A673 (cell line): ENCODE measurements around the gene CTXND1. TPM values are rescaled to one million over a fixed set of nuclear protein-coding genes. Genes with fewer than 3 reads are reported as not detected.

ENCODE experiments used
- BruUV-seq: library from RNA; stranded (reverse); fragments of 400-500 nt; replicated peaks from 2 replicates; lab custom pipeline; 2021; lab: Mats Ljungman, UMichigan
- CTCF ChIA-PET: fragments of 300-600 bp; sonication (Branson Sonifier 250); formaldehyde crosslinking; loops from one replicate; lab custom pipeline; 2022; ENCODE audit warnings: antibody characterized with exemption; lab: Charles Lee
- POLR2A ChIA-PET: fragments of 300-600 bp; sonication (Branson Sonifier 250); formaldehyde crosslinking; loops from one replicate; lab custom pipeline; 2022; ENCODE audit warnings: antibody characterized with exemption; ENCODE audit not compliant: low non-redundant PET; lab: Charles Lee
- DNase-seq: peaks from one replicate; pipeline ENCODE4 v3.0.0-alpha.2; 2015; ENCODE audit warnings: low spot score
- H3K27ac ChIP-seq: fragments of 200-600 bp; sonication (generic); 2 replicates; pipeline ENCODE4 v1.5.1; 2016; ENCODE audit warnings: mixed run types, low read depth, mild to moderate bottlenecking, mixed read lengths, antibody characterized with exemption, low read length; ENCODE audit not compliant: poor library complexity, severe bottlenecking
- H3K27me3 ChIP-seq: fragments of 200-600 bp; sonication (generic); replicated peaks from 2 replicates; pipeline ENCODE4 v1.6.1; 2017; ENCODE audit warnings: mixed run types, low read depth, mild to moderate bottlenecking, mixed read lengths, antibody characterized with exemption, low read length; ENCODE audit not compliant: insufficient read depth, poor library complexity
- H3K36me3 ChIP-seq: fragments of 200-600 bp; sonication (generic); 2 replicates; pipeline ENCODE4 v1.6.1; 2016; ENCODE audit warnings: mixed run types, mild to moderate bottlenecking, mixed read lengths, antibody characterized with exemption, low read length; ENCODE audit not compliant: insufficient read depth, poor library complexity, severe bottlenecking
- H3K4me1 ChIP-seq: fragments of 200-600 bp; sonication (generic); 2 replicates; pipeline ENCODE4 v1.6.1; 2017; ENCODE audit warnings: mixed run types, mild to moderate bottlenecking, mixed read lengths, antibody characterized with exemption, low read length; ENCODE audit not compliant: insufficient read depth, poor library complexity, severe bottlenecking
- H3K4me3 ChIP-seq: fragments of 200-600 bp; sonication (generic); 2 replicates; pipeline ENCODE4 v1.5.1; 2016; ENCODE audit warnings: low read depth, mixed run types, mild to moderate bottlenecking, mixed read lengths, low read length; ENCODE audit not compliant: poor library complexity, severe bottlenecking
- H3K9me3 ChIP-seq: fragments of 200-600 bp; sonication (generic); 2 replicates; pipeline ENCODE4 v1.6.1; 2016; ENCODE audit warnings: mixed run types, low read depth, mild to moderate bottlenecking, mixed read lengths, antibody characterized with exemption, low read length; ENCODE audit not compliant: poor library complexity, severe bottlenecking
- CTCF ChIP-seq: fragments of 300-800, 200-600 bp; sonication (generic); conservative IDR thresholded peaks from 2 replicates; pipeline ENCODE4 v1.5.1; 2017; ENCODE audit warnings: low read depth, mild to moderate bottlenecking, antibody characterized with exemption, low read length, moderate library complexity, mixed read lengths
- EZH2 ChIP-seq: fragments of 200-600 bp; sonication (generic); IDR thresholded peaks from 2 replicates; pipeline ENCODE4 v1.6.1; 2017; ENCODE audit warnings: borderline replicate concordance, low read depth, mild to moderate bottlenecking, mixed read lengths, antibody characterized with exemption, low read length; ENCODE audit not compliant: poor library complexity, severe bottlenecking
- intact Hi-C: fragments of 100-400 bp; cut with micrococcal nuclease; formaldehyde crosslinking; loops from one replicate; pipeline ENCODE4 v1.10.0; 2022; ENCODE audit not compliant: unreplicated experiment
- total RNA-seq: library from RNA; stranded (reverse); gene quantifications from 2 replicates; pipeline ENCODE4 v1.2.3, GENCODE V29; 2021

CTXND1 gene
- total RNA-seq, 1 experiment from 2014 or later: not detected

- DNase-seq: no peak
- Histone ChIP-seq H3K27me3 (peaks cover 18% of the 10 kb centered on the region), H3K4me1 (no peaks in the 10 kb centered on the region), H3K9me3 (no peaks in the 10 kb centered on the region), H3K36me3 (no peaks in the 10 kb centered on the region), H3K4me3 (no peak overlapping the region), H3K27ac (no peak overlapping the region)
- POLR2A ChIA-PET: no interaction called here
- BruUV-seq: no TSS peak
- no peak for TF ChIP-seq EZH2
- TF ChIP-seq CTCF: no peak
- intact Hi-C loops: no loop called here
- CTCF ChIA-PET: no interaction called here
Measured at GRCh38 chr15:80274996-80275395, 23.0 kb upstream of the CTXND1 start.

GRCh38 chr15:80274554-80274953 lies 22.5 kb upstream of the CTXND1 start:
- Histone ChIP-seq H3K27ac (no peak overlapping the region), H3K9me3 (no peaks in the 10 kb centered on the region), H3K4me3 (no peak overlapping the region), H3K36me3 (no peaks in the 10 kb centered on the region), H3K27me3 (peaks cover 22% of the 10 kb centered on the region), H3K4me1 (no peaks in the 10 kb centered on the region)
- POLR2A ChIA-PET: no interaction called here
- DNase-seq: no peak
- intact Hi-C loops: no loop called here
- CTCF ChIA-PET: no interaction called here
- no TSS peak for BruUV-seq
- TF ChIP-seq EZH2 (no peak), CTCF (no peak)

- BruUV-seq: no TSS peak
- intact Hi-C loops: no loop called here
- no peaks in the 10 kb centered on the region for H3K9me3 ChIP-seq
- peaks cover 22% of the 10 kb centered on the region for H3K27me3 ChIP-seq
- no peak for DNase-seq
- CTCF ChIA-PET: no interaction called here
- TF ChIP-seq CTCF (no peak), EZH2 (no peak)
- H3K4me1 ChIP-seq: no peaks in the 10 kb centered on the region
- H3K4me3 ChIP-seq: no peak overlapping the region
- no peak overlapping the region for H3K27ac ChIP-seq
- H3K36me3 ChIP-seq: no peaks in the 10 kb centered on the region
- POLR2A ChIA-PET: no interaction called here
Measured at GRCh38 chr15:80272987-80273386, 21.0 kb upstream of the CTXND1 start.
